H1 (cell line): Measurements from ENCODE around the gene DOCK3.

ENCODE experiments used
- CTCF ChIP-seq, 3 experiments: IDR thresholded peaks; 1 replicate in 2 of 3; 2 replicates in 1 of 3; pipeline versions ENCODE4 v1.5.1 to v1.6.1; 2011; ENCODE audit warnings: low read length in 3 of 3, mild to moderate bottlenecking in 3 of 3, inconsistent platforms in 2 of 3, low read depth in 1 of 3, moderate library complexity in 1 of 3; ENCODE audit not compliant: insufficient read depth in 1 of 3; ENCODE audit errors: control extremely low read depth in 1 of 3
- EGR1 ChIP-seq: IDR thresholded peaks from 2 replicates; pipeline ENCODE4 v1.6.1; 2011; ENCODE audit warnings: low read depth, low read length, borderline replicate concordance
- JUND ChIP-seq: IDR thresholded peaks from 2 replicates; pipeline ENCODE4 v1.6.1; 2011; ENCODE audit warnings: mild to moderate bottlenecking, improper control_type of control experiment, low read length
- POLR2A ChIP-seq, 2 experiments: IDR thresholded peaks; 1 replicate in 1 of 2; 2 replicates in 1 of 2; pipeline ENCODE4 v1.6.1; 2011; ENCODE audit warnings: low read depth in 2 of 2, low read length in 2 of 2, mild to moderate bottlenecking in 2 of 2; ENCODE audit errors: control extremely low read depth in 1 of 2
- SP1 ChIP-seq: IDR thresholded peaks from 2 replicates; pipeline ENCODE4 v1.6.1; 2011; ENCODE audit warnings: low read depth, low read length

GRCh38 chr3:51408813-51409212 is 734.1 kb downstream of the DOCK3 start:
- TF ChIP-seq SP1 (no peak), POLR2A (IDR thresholded peaks at IDR 0.05; ENCODE audit: control extremely low read depth in 1 of 2, low read depth in 2 of 2, low read length in 2 of 2) (no peak), JUND (no peak), CTCF (IDR thresholded peaks at IDR 0.05; ENCODE audit: control extremely low read depth in 1 of 3, insufficient read depth in 1 of 3, low read depth in 1 of 3, low read length in 3 of 3) (no peak), EGR1 (no peak)
